DND-41 (cell line): ENCODE measurements around the gene MFNG.

ENCODE experiments used
- ATAC-seq: fragments of 200-7000 bp; cut with Tn5 transposase; 3 replicates; pipeline ENCODE4 v1.9.1; 2021; ENCODE audit warnings: low read depth; ENCODE audit not compliant: insufficient read depth
- DNase-seq: peaks from one replicate; pipeline ENCODE4 v3.0.0-alpha.2; 2020
- H2AFZ ChIP-seq: 2 replicates; pipeline ENCODE4 v1.6.0; 2012; ENCODE audit warnings: low read depth, low read length
- H3K27ac ChIP-seq: 2 replicates; pipeline ENCODE4 v1.5.1; 2012; ENCODE audit warnings: low read length, inconsistent platforms
- H3K27me3 ChIP-seq: fragments of 200-600 bp; sonication (generic); 2 replicates; pipeline ENCODE4 v1.6.0; 2012; ENCODE audit warnings: low read length, mild to moderate bottlenecking, inconsistent platforms; ENCODE audit not compliant: insufficient read depth, poor library complexity
- H3K36me3 ChIP-seq: 2 replicates; pipeline ENCODE4 v1.5.1; 2012; ENCODE audit warnings: low read length, inconsistent platforms; ENCODE audit not compliant: insufficient read depth
- H3K4me1 ChIP-seq: 2 replicates; pipeline ENCODE4 v1.5.1; 2012; ENCODE audit warnings: mild to moderate bottlenecking, low read length; ENCODE audit not compliant: insufficient read depth
- H3K4me2 ChIP-seq: 2 replicates; pipeline ENCODE4 v1.6.0; 2012; ENCODE audit warnings: mild to moderate bottlenecking, moderate library complexity, low read length, inconsistent platforms; ENCODE audit not compliant: insufficient read depth
- H3K4me3 ChIP-seq, 2 experiments: fragments of 200-600 bp in 1 of 2; shearing (Covaris generic) in 1 of 2; 2 replicates each; pipeline ENCODE4 v1.5.1; 2012 to 2016; ENCODE audit warnings: inconsistent platforms in 2 of 2, low read length in 2 of 2, mild to moderate bottlenecking in 2 of 2, low read depth in 1 of 2, moderate library complexity in 1 of 2
- H3K79me2 ChIP-seq: 2 replicates; pipeline ENCODE4 v1.6.0; 2012; ENCODE audit warnings: low read length, inconsistent platforms; ENCODE audit not compliant: insufficient read depth
- H3K9ac ChIP-seq: 2 replicates; pipeline ENCODE4 v1.6.0; 2012; ENCODE audit warnings: low read depth, mild to moderate bottlenecking, inconsistent platforms, low read length, moderate library complexity
- H3K9me3 ChIP-seq: 2 replicates; pipeline ENCODE4 v1.5.1; 2012; ENCODE audit warnings: low read length, moderate library complexity, mild to moderate bottlenecking, inconsistent platforms; ENCODE audit not compliant: insufficient read depth, severe bottlenecking
- H4K20me1 ChIP-seq: 2 replicates; pipeline ENCODE4 v1.6.0; 2012; ENCODE audit warnings: low read length; ENCODE audit not compliant: insufficient read depth
- CTCF ChIP-seq: IDR thresholded peaks from 2 replicates; pipeline ENCODE4 v1.5.1; 2012; ENCODE audit warnings: borderline replicate concordance, low read length, moderate library complexity, mild to moderate bottlenecking; ENCODE audit not compliant: poor library complexity, severe bottlenecking; ENCODE audit errors: extremely low read depth
- EZH2 ChIP-seq: IDR thresholded peaks from 3 replicates; pipeline ENCODE4 v1.6.1; 2012; ENCODE audit warnings: borderline replicate concordance, low read depth, mild to moderate bottlenecking, moderate library complexity, low read length, inconsistent platforms; ENCODE audit not compliant: severe bottlenecking

The MFNG gene

GRCh38 chr22:37486224-37486845 is at the start of gene MFNG:
MFNG (minus strand) TSS chr22:37486384; CDS start chr22:37486177, 207 bp downstream.
- Histone ChIP-seq H3K27me3 (peaks cover 7% of the 10 kb centered on the region), H3K4me1 (peaks cover 29% of the 10 kb centered on the region), H3K4me2 (peak within 1 kb of the TSS; percentile 68), H3K9me3 (no peaks in the 10 kb centered on the region), H2AFZ (peak within 1 kb of the TSS; percentile 67), H3K36me3 (no peaks in the 10 kb centered on the region), H3K27ac (peak within 1 kb of the TSS; percentile 90), H3K9ac (peak within 1 kb of the TSS; percentile 82), H3K79me2 (peaks cover 54% of the 10 kb centered on the region), H4K20me1 (0 out of 2 replicates have a peak, but pooled peaks cover 6% of the 10 kb centered on the region), H3K4me3 (peak within 1 kb of the TSS; percentile 50 to 67; a peak in 3 of 4 replicates)
- TF ChIP-seq EZH2 = no peak
- no peak for TF ChIP-seq CTCF
- peak; percentile 64 for ATAC-seq
- DNase-seq = peak; percentile 60

- Histone ChIP-seq H3K4me1 (peaks cover 3% of the 10 kb centered on the region; the same call in 1 of the 2 replicates), H3K79me2 (no peaks in the 10 kb centered on the region), H4K20me1 (no peaks in the 10 kb centered on the region), H3K4me3 (no peak overlapping the region), H3K9ac (no peak overlapping the region), H3K9me3 (no peaks in the 10 kb centered on the region), H2AFZ (no peak overlapping the region), H3K36me3 (no peaks in the 10 kb centered on the region), H3K27ac (no peak overlapping the region), H3K4me2 (no peak overlapping the region), H3K27me3 (peaks cover 3% of the 10 kb centered on the region)
- TF ChIP-seq CTCF (no peak), EZH2 (no peak)
- no peak for ATAC-seq
- no peak for DNase-seq
Measured at GRCh38 chr22:37535159-37535558, 49.0 kb upstream of the MFNG start.

GRCh38 chr22:37534445-37534844 is 48.3 kb upstream of the MFNG start:
- Histone ChIP-seq H3K27me3 (peaks cover 3% of the 10 kb centered on the region), H4K20me1 (no peaks in the 10 kb centered on the region), H3K27ac (no peak overlapping the region), H3K4me3 (no peak overlapping the region), H3K36me3 (no peaks in the 10 kb centered on the region), H3K9ac (no peak overlapping the region), H3K9me3 (no peaks in the 10 kb centered on the region), H3K4me2 (no peak overlapping the region), H3K4me1 (peaks cover 3% of the 10 kb centered on the region; the same call in 1 of the 2 replicates), H3K79me2 (no peaks in the 10 kb centered on the region), H2AFZ (no peak overlapping the region)
- ATAC-seq (no peak), DNase-seq (no peak)
- no peak for TF ChIP-seq EZH2

GRCh38 chr22:37533995-37534394 is 47.8 kb upstream of the MFNG start:
- Histone ChIP-seq H3K36me3 (no peaks in the 10 kb centered on the region), H4K20me1 (no peaks in the 10 kb centered on the region), H3K27ac (no peak overlapping the region), H3K4me3 (no peak overlapping the region), H3K9ac (no peak overlapping the region), H2AFZ (no peak overlapping the region), H3K4me1 (peaks cover 2% of the 10 kb centered on the region; the same call in 1 of the 2 replicates), H3K9me3 (no peaks in the 10 kb centered on the region), H3K4me2 (no peak overlapping the region), H3K79me2 (no peaks in the 10 kb centered on the region), H3K27me3 (peaks cover 3% of the 10 kb centered on the region)
- ATAC-seq (no peak), DNase-seq (no peak)
- no peak for TF ChIP-seq EZH2
- no peak for TF ChIP-seq CTCF
